ENCODE measurements around the gene COX15. TPM values are rescaled to one million over a fixed set of nuclear protein-coding genes. Genes with fewer than 3 reads are reported as not detected.

The COX15 gene
- polyA plus RNA-seq, 2 of the 4 experiments (the other 2 are of a cell fraction), result 45.8 to 54.7 TPM

DNA sequence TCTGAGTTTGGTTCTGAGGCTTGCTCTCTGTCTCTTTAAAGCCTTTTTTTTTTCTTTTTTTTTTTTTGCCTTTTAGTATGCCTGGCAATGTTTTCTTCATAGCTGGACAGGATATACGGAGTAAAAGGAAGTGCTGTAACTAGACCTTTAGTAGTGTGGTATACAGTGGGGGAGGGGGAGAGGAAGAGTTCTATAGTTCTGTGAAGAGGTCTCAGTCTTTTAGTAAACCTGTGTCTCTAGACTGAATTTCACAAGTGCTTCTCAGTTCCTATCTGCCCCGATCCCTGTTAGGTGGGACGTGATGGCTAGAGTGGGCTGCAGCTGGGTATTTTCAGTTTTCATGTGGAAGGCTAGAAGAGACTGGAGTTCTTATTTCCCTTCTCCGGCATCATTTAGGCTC, 47.4 kb upstream of the COX15 start:
- Histone ChIP-seq H3K9me3 (no peaks in the 10 kb centered on the region), H3K27ac (peak overlapping the region; percentile 98 to 100), H3K4me1 (peaks cover 66% of the 10 kb centered on the region), H3K4me2 (peak overlapping the region; percentile 99), H3K4me3 (peak overlapping the region; percentile 37)
- ChIA-PET POLR2A (interaction anchor here (0.6 to 1.7 kb wide), 4 partner anchors 44 to 158 kb away, joined by 3 to 25 read pairs (median 8); partner anchors contain the start of genes COX15 and CUTC), CTCF (no interaction called here)
- DNase-seq (ENCODE audit: low read depth in 1 of 2, low spot score in 1 of 2), result peak in 1 of 2 experiments; percentile 82
- TF ChIP-seq EHF (CRISPR knock-in tag; IDR thresholded peaks at IDR 0.05) (no peak), TFCP2L1 (CRISPR knock-in tag; IDR thresholded peaks at IDR 0.05) (peak; percentile 62; the same call in 1 of the 2 replicates)
- TF ChIP-seq, protein P1, sequence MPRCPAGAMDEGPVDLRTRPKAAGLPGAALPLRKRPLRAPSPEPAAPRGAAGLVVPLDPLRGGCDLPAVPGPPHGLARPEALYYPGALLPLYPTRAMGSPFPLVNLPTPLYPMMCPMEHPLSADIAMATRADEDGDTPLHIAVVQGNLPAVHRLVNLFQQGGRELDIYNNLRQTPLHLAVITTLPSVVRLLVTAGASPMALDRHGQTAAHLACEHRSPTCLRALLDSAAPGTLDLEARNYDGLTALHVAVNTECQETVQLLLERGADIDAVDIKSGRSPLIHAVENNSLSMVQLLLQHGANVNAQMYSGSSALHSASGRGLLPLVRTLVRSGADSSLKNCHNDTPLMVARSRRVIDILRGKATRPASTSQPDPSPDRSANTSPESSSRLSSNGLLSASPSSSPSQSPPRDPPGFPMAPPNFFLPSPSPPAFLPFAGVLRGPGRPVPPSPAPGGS (IDR thresholded peaks at IDR 0.05), result 0 out of 3 replicates have a peak, but pooled peaks have one; percentile 23
- ATAC-seq, result peak; percentile 58 to 60
- peak; percentile 73 for FAIRE-seq
- WGBS (ENCODE audit: missing lambda C conversion rate), result 3% methylated on average over 4 of the region's 4 CpGs

GRCh38 chr10:99777918-99778714, 46.2 kb upstream of the COX15 start:
- peak overlapping the region; percentile 98 to 100 for H3K27ac ChIP-seq
- H3K4me3 ChIP-seq, result peak overlapping the region; percentile 16; the same call in 1 of the 3 replicates
- ATAC-seq, result peak in 1 of 2 experiments; percentile 12; a peak in 1 of 6 replicates
- WGBS (ENCODE audit: missing lambda C conversion rate), result 20% methylated on average over 1 of the region's 1 CpG
- no peaks in the 10 kb centered on the region for H3K9me3 ChIP-seq
- CTCF ChIA-PET, result interaction anchor here (1.2 to 1.6 kb wide), 3 partner anchors 9 to 45 kb away, joined by 3 to 6 read pairs (median 3); no protein-coding TSS in a partner anchor
- TF ChIP-seq CEBPB (IDR thresholded peaks at IDR 0.05) (no peak), TP53 (CRISPR knock-in tag; IDR thresholded peaks at IDR 0.05) (no peak), KDM1A (IDR thresholded peaks at IDR 0.05; ENCODE audit: low read depth) (no peak)
- TF ChIP-seq, protein P2, sequence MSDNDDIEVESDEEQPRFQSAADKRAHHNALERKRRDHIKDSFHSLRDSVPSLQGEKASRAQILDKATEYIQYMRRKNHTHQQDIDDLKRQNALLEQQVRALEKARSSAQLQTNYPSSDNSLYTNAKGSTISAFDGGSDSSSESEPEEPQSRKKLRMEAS (IDR thresholded peaks at IDR 0.05), result peak; percentile 82
- H3K4me1 ChIP-seq, result peaks cover 72% of the 10 kb centered on the region
- DNase-seq (ENCODE audit: low read depth in 1 of 2, low spot score in 1 of 2), result peak in 1 of 2 experiments; percentile 83
- peak overlapping the region; percentile 99 for H3K4me2 ChIP-seq
- peak; percentile 87 for FAIRE-seq
- POLR2A ChIA-PET, result interaction anchor here (1.1 to 3.5 kb wide), 2 partner anchors 10 to 45 kb away, joined by 3 to 18 read pairs; partner anchors contain the start of genes COX15 and CUTC

GRCh38 chr10:99775850-99776249, 43.9 kb upstream of the COX15 start:
- H3K4me2 ChIP-seq, result peak overlapping the region; percentile 99
- no peak overlapping the region; the same call in 2 of the 3 replicates for H3K4me3 ChIP-seq
- TF ChIP-seq CEBPB (IDR thresholded peaks at IDR 0.05), result peak; percentile 86 to 97
- TF ChIP-seq NFE2L2 (conservative IDR thresholded peaks at IDR 0.05; ENCODE audit: low read length), result peak; percentile 98
- peak; percentile 87 to 91; a peak in 4 of 5 replicates for TF ChIP-seq EP300 (IDR thresholded peaks at IDR 0.05)
- TF ChIP-seq REST (IDR thresholded peaks at IDR 0.05), result no peak
- TF ChIP-seq RAD21 (conservative IDR thresholded peaks at IDR 0.05 in 1 of 2, IDR thresholded peaks at IDR 0.05 in 1 of 2), result peak; percentile 21 to 45; a peak in 2 of 5 replicates
- no peak for TF ChIP-seq TP53 (CRISPR knock-in tag; IDR thresholded peaks at IDR 0.05)
- TF ChIP-seq, protein P1 (IDR thresholded peaks at IDR 0.05), result peak; percentile 91; the same call in 2 of the 3 replicates
- no peak for TF ChIP-seq POLR2AphosphoS2 (conservative IDR thresholded peaks at IDR 0.05; ENCODE audit: low read length)
- TF ChIP-seq HES2 (IDR thresholded peaks at IDR 0.05), result peak; percentile 56; the same call in 1 of the 2 replicates
- no peak for TF ChIP-seq RARB (CRISPR knock-in tag; IDR thresholded peaks at IDR 0.05)
- peak; percentile 99 for TF ChIP-seq JUNB (IDR thresholded peaks at IDR 0.05)
- TF ChIP-seq, protein P2 (IDR thresholded peaks at IDR 0.05), result peak; percentile 73
- peak; percentile 98 for TF ChIP-seq GATA3 (IDR thresholded peaks at IDR 0.05; ENCODE audit: borderline replicate concordance)
- no peak for TF ChIP-seq HEYL (CRISPR knock-in tag; IDR thresholded peaks at IDR 0.05)
- 0 out of 3 replicates have a peak, but pooled peaks have one; percentile 25 for TF ChIP-seq SMC3 (IDR thresholded peaks at IDR 0.05)
- peak; percentile 99 for TF ChIP-seq FOSL2 (IDR thresholded peaks at IDR 0.05)
- TF ChIP-seq FOSL2 (CRISPR knock-in tag; IDR thresholded peaks at IDR 0.05), result peak; percentile 100
- TF ChIP-seq JUN (IDR thresholded peaks at IDR 0.05), result peak; percentile 75 to 98; a peak in 4 of 5 replicates
- TF ChIP-seq MAFK (IDR thresholded peaks at IDR 0.05; ENCODE audit: partially characterized antibody), result peak; percentile 100
- peak overlapping the region; percentile 99 to 100 for H3K27ac ChIP-seq
- DNase-seq (ENCODE audit: low read depth in 1 of 2, low spot score in 1 of 2) (peak; percentile 84 to 95), FAIRE-seq (peak; percentile 99), ATAC-seq (peak; percentile 71 to 77)
- POLR2A ChIA-PET, result interaction anchor here (0.6 to 3.5 kb wide), 2 partner anchors 43 to 571 kb away, joined by 9 to 18 read pairs; partner anchors contain the start of genes COX15, CUTC and SCD
- peaks cover 57% of the 10 kb centered on the region for H3K4me1 ChIP-seq
- no peaks in the 10 kb centered on the region for H3K9me3 ChIP-seq
- CTCF ChIA-PET, result interaction anchor here (2.1 kb wide), 1 partner anchor 10 kb away, joined by 6 read pairs; no protein-coding TSS in a partner anchor

Measured in A549 (cell line).